Keratinocyte (primary cell): ENCODE results near the gene GIPC1. TPM values are rescaled to one million over a fixed set of nuclear protein-coding genes. Genes with fewer than 3 reads are reported as not detected.

Experiments used
- DNase-seq: peaks from one replicate; pipeline ENCODE4 v3.0.0-alpha.2; 2011; ENCODE audit warnings: low read depth, missing footprints, low spot score
- FAIRE-seq: peaks from 2 replicates; lab custom pipeline; 2011; peaks lifted over from hg19 to GRCh38; lab: Jason Lieb, UNC
- H2AFZ ChIP-seq: 2 replicates; pipeline ENCODE4 v1.6.0; 2012; ENCODE audit warnings: low read length, control low read depth, inconsistent platforms; ENCODE audit not compliant: control insufficient read depth
- H3K27ac ChIP-seq: 2 replicates; pipeline ENCODE4 v1.5.1; 2011; ENCODE audit warnings: low read length; ENCODE audit not compliant: control insufficient read depth, insufficient read depth
- H3K27me3 ChIP-seq: 3 replicates; pipeline ENCODE4 v1.6.0; 2011; ENCODE audit warnings: low read length; ENCODE audit not compliant: control insufficient read depth, insufficient read depth; ENCODE audit errors: extremely low read depth
- H3K36me3 ChIP-seq, 2 experiments: 2 replicates in 1 of 2; 3 replicates in 1 of 2; pipeline ENCODE4 v1.5.1; 2011; ENCODE audit warnings: low read length in 2 of 2, mild to moderate bottlenecking in 1 of 2; ENCODE audit not compliant: control insufficient read depth in 2 of 2, insufficient read depth in 2 of 2; ENCODE audit errors: extremely low read depth in 1 of 2
- H3K4me1 ChIP-seq: 3 replicates; pipeline ENCODE4 v1.5.1; 2011; ENCODE audit warnings: low read length; ENCODE audit not compliant: control insufficient read depth, insufficient read depth; ENCODE audit errors: extremely low read depth
- H3K4me2 ChIP-seq: 3 replicates; pipeline ENCODE4 v1.6.0; 2011; ENCODE audit warnings: low read depth, low read length; ENCODE audit not compliant: control insufficient read depth, insufficient read depth; ENCODE audit errors: extremely low read depth
- H3K4me3 ChIP-seq, 3 experiments: fragments of 200-600 bp in 1 of 3; sonication (generic) in 1 of 3; 2 replicates in 2 of 3; 3 replicates in 1 of 3; pipeline ENCODE4 v1.5.1; 2011 to 2016; ENCODE audit warnings: low read length in 3 of 3, mild to moderate bottlenecking in 3 of 3, control low read depth in 2 of 3, inconsistent platforms in 1 of 3, low read depth in 1 of 3, mixed read lengths in 1 of 3, mixed run types in 1 of 3, moderate library complexity in 1 of 3; ENCODE audit not compliant: control insufficient read depth in 2 of 3, insufficient read depth in 2 of 3; ENCODE audit errors: extremely low read depth in 1 of 3
- H3K79me2 ChIP-seq: 2 replicates; pipeline ENCODE4 v1.6.0; 2012; ENCODE audit warnings: low read length; ENCODE audit not compliant: control insufficient read depth, insufficient read depth
- H3K9ac ChIP-seq: 3 replicates; pipeline ENCODE4 v1.6.0; 2011; ENCODE audit warnings: low read length; ENCODE audit not compliant: control insufficient read depth, insufficient read depth; ENCODE audit errors: extremely low read depth
- H3K9me1 ChIP-seq: 3 replicates; pipeline ENCODE4 v1.6.0; 2011; ENCODE audit warnings: low read length; ENCODE audit not compliant: control insufficient read depth, insufficient read depth; ENCODE audit errors: extremely low read depth
- H3K9me3 ChIP-seq: 2 replicates; pipeline ENCODE4 v1.5.1; 2012; ENCODE audit warnings: low read depth, low read length; ENCODE audit not compliant: control insufficient read depth
- H4K20me1 ChIP-seq: 3 replicates; pipeline ENCODE4 v1.6.0; 2011; ENCODE audit warnings: low read length; ENCODE audit not compliant: control insufficient read depth, insufficient read depth; ENCODE audit errors: extremely low read depth
- CTCF ChIP-seq, 3 experiments: IDR thresholded peaks in 1 of 3; conservative IDR thresholded peaks in 1 of 3; optimal IDR thresholded peaks in 1 of 3; 2 replicates in 2 of 3; 3 replicates in 1 of 3; pipeline versions ENCODE3 to v1.5.1; 2011; ENCODE audit warnings: low read length in 3 of 3, mild to moderate bottlenecking in 3 of 3, moderate library complexity in 2 of 3, control low read depth in 1 of 3, inconsistent platforms in 1 of 3; ENCODE audit not compliant: insufficient read depth in 2 of 3; ENCODE audit errors: extremely low read depth in 1 of 3
- EZH2 ChIP-seq: IDR thresholded peaks from one replicate; pipeline ENCODE4 v1.6.1; 2012; ENCODE audit warnings: inconsistent platforms, mild to moderate bottlenecking, low read length, moderate library complexity
- dilution Hi-C: fragments of 300-500 bp; cut with MboI; formaldehyde crosslinking; loops from one replicate; pipeline ENCODE4 v1.7.0; 2020; ENCODE audit warnings: low sequenced_read_pairs; ENCODE audit not compliant: extremely low pct_ligation_motif_present
- polyA plus RNA-seq, 5 experiments: library from polyadenylated mRNA; depleted of rRNA in 3 of 5; stranded (reverse) in 3 of 5; stranded (forward) in 1 of 5; unstranded in 1 of 5; fragments of >200 nt; gene quantifications; 1 replicate in 1 of 5; 2 replicates in 3 of 5; 3 replicates in 1 of 5; pipeline versions ENCODE4 v1.2.1 to v1.2.3, GENCODE V29; 2011 to 2012; ENCODE audit warnings: missing spikeins in 2 of 5, low read depth in 1 of 5, low replicate concordance in 1 of 5

Gene GIPC1
- polyA plus RNA-seq, 1 donor (not counting 4 experiments of a cell fraction or from before 2014, with no cell fraction given) = 166 TPM

GRCh38 chr19:14476327-14476672 lies 19.6 kb downstream of the GIPC1 start:
- peaks cover 5% of the 10 kb centered on the region for H4K20me1 ChIP-seq
- no peaks in the 10 kb centered on the region for H3K79me2 ChIP-seq
- no peaks in the 10 kb centered on the region for H3K9me3 ChIP-seq
- dilution Hi-C loops = no loop called here
- H3K27ac ChIP-seq = peak overlapping the region; percentile 13
- peaks cover 18 to 33% of the 10 kb centered on the region in 2 experiments for H3K36me3 ChIP-seq
- H3K9ac ChIP-seq = no peak overlapping the region
- no peak overlapping the region for H2AFZ ChIP-seq
- no peak overlapping the region for H3K4me3 ChIP-seq
- H3K4me2 ChIP-seq = peak overlapping the region; percentile 20
- peaks cover 6% of the 10 kb centered on the region for H3K27me3 ChIP-seq
- no peak for DNase-seq
- H3K4me1 ChIP-seq = peaks cover 26% of the 10 kb centered on the region
- TF ChIP-seq EZH2 = no peak
- TF ChIP-seq CTCF (optimal IDR thresholded peaks at IDR 0.05 in 1 of 3, IDR thresholded peaks at IDR 0.05 in 1 of 3, conservative IDR thresholded peaks at IDR 0.05 in 1 of 3; ENCODE audit: extremely low read depth in 1 of 3, insufficient read depth in 2 of 3, low read length in 3 of 3) = no peak
- H3K9me1 ChIP-seq = no peaks in the 10 kb centered on the region
- FAIRE-seq = no peak

GRCh38 chr19:14475251-14476073 lies 20.5 kb downstream of the GIPC1 start, which contains the start of gene PTGER1:
Gene PTGER1, minus strand, starts transcription at chr19:14475354. Its CDS starts 1,034 bp downstream, at chr19:14474320.
- no peak for DNase-seq
- peak within 1 kb of the TSS; percentile 13 for H3K27ac ChIP-seq
- dilution Hi-C loops = no loop called here

More at GRCh38 chr19:14475251-14476073, 20.5 kb downstream of the GIPC1 start, which contains the start of gene PTGER1:
- no peak within 1 kb of the TSS for H2AFZ ChIP-seq
- no peaks in the 10 kb centered on the region for H3K79me2 ChIP-seq
- H3K4me1 ChIP-seq = peaks cover 26% of the 10 kb centered on the region
- H3K9me1 ChIP-seq = no peaks in the 10 kb centered on the region
- H3K9me3 ChIP-seq = no peaks in the 10 kb centered on the region
- no peak within 1 kb of the TSS for H3K4me3 ChIP-seq
- H3K9ac ChIP-seq = no peak within 1 kb of the TSS
- peaks cover 13 to 30% of the 10 kb centered on the region in 2 experiments for H3K36me3 ChIP-seq
- H3K4me2 ChIP-seq = peak within 1 kb of the TSS; percentile 27
- FAIRE-seq = no peak
- TF ChIP-seq CTCF (optimal IDR thresholded peaks at IDR 0.05 in 1 of 3, IDR thresholded peaks at IDR 0.05 in 1 of 3, conservative IDR thresholded peaks at IDR 0.05 in 1 of 3; ENCODE audit: extremely low read depth in 1 of 3, insufficient read depth in 2 of 3, low read length in 3 of 3) (peak; percentile 14 to 54 (median 50)), EZH2 (no peak)
- peaks cover 6% of the 10 kb centered on the region for H3K27me3 ChIP-seq
- peaks cover 5% of the 10 kb centered on the region for H4K20me1 ChIP-seq
